BJ (cell line): Measurements from ENCODE around the gene ZFP36L2. TPM values are rescaled to one million over a fixed set of nuclear protein-coding genes. Genes with fewer than 3 reads are reported as not detected.

Source experiments
- CTCF ChIA-PET: fragments of 350-600 bp; formaldehyde crosslinking; extraction: SDS; loops from one replicate; lab custom pipeline; 2021; ENCODE audit warnings: antibody characterized with exemption, inconsistent platforms; lab: Yijun Ruan, JAX
- POLR2A ChIA-PET: fragments of 300-600 bp; sonication (Branson Sonifier 250); formaldehyde crosslinking; extraction: SDS; loops from one replicate; lab custom pipeline; 2021; ENCODE audit warnings: antibody characterized with exemption; lab: Charles Lee
- DNase-seq: peaks from one replicate; pipeline ENCODE4 v3.0.0-alpha.2; 2011; ENCODE audit warnings: low read depth
- H3K27me3 ChIP-seq: 2 replicates; pipeline ENCODE4 v1.6.0; 2011; ENCODE audit warnings: low read length; ENCODE audit not compliant: control insufficient read depth, insufficient read depth
- H3K36me3 ChIP-seq: 2 replicates; pipeline ENCODE4 v1.5.1; 2011; ENCODE audit warnings: low read length; ENCODE audit not compliant: control insufficient read depth, insufficient read depth
- H3K4me3 ChIP-seq: 2 replicates; pipeline ENCODE4 v1.5.1; 2011; ENCODE audit warnings: low read depth, mild to moderate bottlenecking, control low read depth, low read length
- CTCF ChIP-seq: IDR thresholded peaks from 2 replicates; pipeline ENCODE4 v1.5.1; 2011; ENCODE audit warnings: low read depth, mild to moderate bottlenecking, control low read depth, inconsistent platforms, low read length, moderate library complexity; ENCODE audit not compliant: insufficient read depth
- polyA plus RNA-seq: library from polyadenylated mRNA; depleted of rRNA; stranded (reverse); fragments of >200 nt; gene quantifications from 2 replicates; pipeline ENCODE4 v1.2.3, GENCODE V29; 2011

The ZFP36L2 gene
- polyA plus RNA-seq, 1 experiment, result 4.0 TPM

GRCh38 chr2:43198263-43198662 lies 28.1 kb downstream of the ZFP36L2 start:
- H3K36me3 ChIP-seq, result no peaks in the 10 kb centered on the region
- DNase-seq, result no peak
- ChIA-PET CTCF (no interaction called here), POLR2A (no interaction called here)
- no peak overlapping the region for H3K4me3 ChIP-seq
- no peaks in the 10 kb centered on the region for H3K27me3 ChIP-seq
- TF ChIP-seq CTCF, result no peak

- no peak for TF ChIP-seq CTCF
- Histone ChIP-seq H3K27me3 (no peaks in the 10 kb centered on the region), H3K36me3 (no peaks in the 10 kb centered on the region), H3K4me3 (no peak overlapping the region)
- ChIA-PET CTCF (no interaction called here), POLR2A (no interaction called here)
- no peak for DNase-seq
These were observed 28.9 kb downstream of the ZFP36L2 start for GRCh38 chr2:43197588-43197896.

- CTCF ChIA-PET, result no interaction called here
- no peak for TF ChIP-seq CTCF
- H3K36me3 ChIP-seq, result no peaks in the 10 kb centered on the region
- no peak overlapping the region for H3K4me3 ChIP-seq
- POLR2A ChIA-PET, result no interaction called here
- DNase-seq, result no peak
- no peaks in the 10 kb centered on the region for H3K27me3 ChIP-seq
These were observed 29.4 kb downstream of the ZFP36L2 start for GRCh38 chr2:43196768-43197587.

GRCh38 chr2:43194121-43194869 lies 32.1 kb downstream of the ZFP36L2 start:
- DNase-seq, result no peak
- H3K36me3 ChIP-seq, result no peaks in the 10 kb centered on the region
- ChIA-PET CTCF (no interaction called here), POLR2A (no interaction called here)
- H3K4me3 ChIP-seq, result no peak overlapping the region
- no peak for TF ChIP-seq CTCF
- no peaks in the 10 kb centered on the region for H3K27me3 ChIP-seq

- ChIA-PET POLR2A (no interaction called here), CTCF (no interaction called here)
- no peak for TF ChIP-seq CTCF
- no peaks in the 10 kb centered on the region for H3K36me3 ChIP-seq
- H3K27me3 ChIP-seq, result no peaks in the 10 kb centered on the region
- no peak overlapping the region for H3K4me3 ChIP-seq
- no peak for DNase-seq
These were observed 32.7 kb downstream of the ZFP36L2 start for GRCh38 chr2:43193652-43194120.
